ENCODE results near the gene KCNQ1. TPM values are rescaled to one million over a fixed set of nuclear protein-coding genes. Genes with fewer than 3 reads are reported as not detected.

KCNQ1 gene
- polyA plus RNA-seq, 10 donors = 1.2 to 3.6 (median 2.4) TPM

GRCh38 chr11:2508793-2509192 is 64.0 kb downstream of the KCNQ1 start:
- DNase-seq = no peak

- peak in 1 of 3 donors; percentile 13 for DNase-seq
These were observed 64.7 kb downstream of the KCNQ1 start for GRCh38 chr11:2509481-2510001.

- peak in 1 of 3 donors; percentile 49 for DNase-seq
These were observed 66.0 kb downstream of the KCNQ1 start for GRCh38 chr11:2510626-2511402.

GRCh38 chr11:2511421-2512369 is 66.9 kb downstream of the KCNQ1 start:
- peak in 1 of 3 donors; percentile 26 for DNase-seq

- peak in 1 of 3 donors; percentile 0 for DNase-seq
These were observed 67.9 kb downstream of the KCNQ1 start for GRCh38 chr11:2512431-2513407.

- DNase-seq = peak in 1 of 3 donors; percentile 1
These were observed 68.6 kb downstream of the KCNQ1 start for GRCh38 chr11:2513441-2513840.

GRCh38 chr11:2515401-2516275 is 70.8 kb downstream of the KCNQ1 start:
- DNase-seq = peak in 1 of 3 donors; percentile 0

- peak in 1 of 3 donors; percentile 0 for DNase-seq
These were observed 71.6 kb downstream of the KCNQ1 start for GRCh38 chr11:2516276-2517015.

- peak in 1 of 3 donors; percentile 0 for DNase-seq
These were observed 72.2 kb downstream of the KCNQ1 start for GRCh38 chr11:2517016-2517385.

GRCh38 chr11:2517386-2518064 is 72.7 kb downstream of the KCNQ1 start:
- DNase-seq = peak in 1 of 3 donors; percentile 1

- DNase-seq = peak in 1 of 3 donors; percentile 0
These were observed 73.5 kb downstream of the KCNQ1 start for GRCh38 chr11:2518111-2518982.

GRCh38 chr11:2518983-2519340 is 74.2 kb downstream of the KCNQ1 start:
- no peak for DNase-seq

GRCh38 chr11:2519517-2519861 is 74.7 kb downstream of the KCNQ1 start:
- DNase-seq = no peak

- peak in 1 of 3 donors; percentile 16 for DNase-seq
These were observed 75.3 kb downstream of the KCNQ1 start for GRCh38 chr11:2519862-2520735.

- no peak for DNase-seq
These were observed 75.9 kb downstream of the KCNQ1 start for GRCh38 chr11:2520736-2521035.

GRCh38 chr11:2521081-2521732 is 76.4 kb downstream of the KCNQ1 start:
- DNase-seq = peak in 1 of 3 donors; percentile 0

All from muscle of back (tissue), 11 donors.